HepG2 (cell line): ENCODE measurements around the gene NOXO1. TPM values are rescaled to one million over a fixed set of nuclear protein-coding genes. Genes with fewer than 3 reads are reported as not detected.
A peak's percentile ranks its signal among the peaks of the same experiment; 100 is the strongest.
"Not testable (repeated sequence)": the region's sequence is repeated elsewhere in the genome, so short reads cannot be mapped to it uniquely, and the experiment has no call there.

ENCODE experiments used
- ATAC-seq: fragments of 200-7000 bp; cut with Tn5 transposase; 3 replicates; pipeline ENCODE4 v1.9.1; 2020; ENCODE audit warnings: mild to moderate bottlenecking, moderate library complexity
- BruUV-seq: library from RNA; stranded (reverse); fragments of 400-500 nt; replicated peaks from 2 replicates; lab custom pipeline; 2021; lab: Mats Ljungman, UMichigan
- CTCF ChIA-PET: fragments of 300-600 bp; formaldehyde crosslinking; extraction: SDS; loops from one replicate; lab custom pipeline; 2021; ENCODE audit warnings: low total read pairs, inconsistent platforms, low intra/inter-chr PET ratio; lab: Yijun Ruan, JAX
- POLR2A ChIA-PET: fragments of 350-600 bp; sonication (Branson Sonifier 250); formaldehyde crosslinking; loops from one replicate; lab custom pipeline; 2020; ENCODE audit warnings: antibody characterized with exemption, inconsistent platforms; lab: Yijun Ruan, JAX
- DNase-seq: peaks from one replicate; pipeline ENCODE4 v3.0.0-alpha.2; 2015; ENCODE audit warnings: low spot score
- FAIRE-seq: peaks from 3 replicates; lab custom pipeline; 2011; peaks lifted over from hg19 to GRCh38; lab: Jason Lieb, UNC
- H2AFZ ChIP-seq: one replicate; pipeline ENCODE4 v1.6.1; 2011; ENCODE audit warnings: low read length, inconsistent platforms
- H3K27ac ChIP-seq: fragments of 300-600 bp; 3 replicates; pipeline ENCODE4 v1.8.0; 2011; ENCODE audit warnings: mixed run types, mild to moderate bottlenecking, mixed read lengths, low read length, inconsistent platforms; ENCODE audit not compliant: insufficient read depth; ENCODE audit errors: extremely low read length
- H3K27me3 ChIP-seq, 2 experiments: fragments of 200-600 bp in 1 of 2; 2 replicates in 1 of 2; 3 replicates in 1 of 2; pipeline versions ENCODE4 v1.6.0 to v1.8.0; 2011; ENCODE audit warnings: low read length in 2 of 2, mild to moderate bottlenecking in 2 of 2, moderate library complexity in 2 of 2, inconsistent platforms in 1 of 2; ENCODE audit not compliant: insufficient read depth in 2 of 2, control insufficient read depth in 1 of 2
- H3K36me3 ChIP-seq, 2 experiments: fragments of 200-600 bp in 1 of 2; replicated peaks in 1 of 2; 2 replicates in 1 of 2; 3 replicates in 1 of 2; pipeline versions ENCODE4 v1.5.1 to v1.8.0; 2011; ENCODE audit warnings: low read length in 2 of 2, inconsistent platforms in 1 of 2; ENCODE audit not compliant: insufficient read depth in 2 of 2, control insufficient read depth in 1 of 2
- H3K4me1 ChIP-seq: 2 replicates; pipeline ENCODE4 v1.5.1; 2012; ENCODE audit warnings: low read length, inconsistent platforms; ENCODE audit not compliant: insufficient read depth
- H3K4me2 ChIP-seq: 2 replicates; pipeline ENCODE4 v1.6.0; 2011; ENCODE audit warnings: low read depth, low read length, inconsistent platforms
- H3K4me3 ChIP-seq, 3 experiments: fragments of 200-600 bp in 1 of 3; sonication (generic), shearing (Covaris generic) in 1 of 3; replicated peaks in 1 of 3; 2 replicates each; pipeline ENCODE4 v1.5.1; 2011 to 2016; ENCODE audit warnings: low read length in 3 of 3, inconsistent platforms in 2 of 3, low read depth in 2 of 3, mild to moderate bottlenecking in 2 of 3, control low read depth in 1 of 3, mixed read lengths in 1 of 3; ENCODE audit not compliant: insufficient read depth in 1 of 3
- H3K79me2 ChIP-seq: one replicate; pipeline ENCODE4 v1.6.1; 2011; ENCODE audit warnings: low read length, inconsistent platforms; ENCODE audit not compliant: insufficient read depth
- H3K9ac ChIP-seq: 2 replicates; pipeline ENCODE4 v1.6.0; 2011; ENCODE audit warnings: mild to moderate bottlenecking, low read depth, low read length, inconsistent platforms; ENCODE audit not compliant: insufficient read depth
- H3K9me3 ChIP-seq: 2 replicates; pipeline ENCODE4 v1.5.1; 2012; ENCODE audit warnings: mild to moderate bottlenecking, low read length
- H4K20me1 ChIP-seq: 2 replicates; pipeline ENCODE4 v1.6.0; 2011; ENCODE audit warnings: inconsistent platforms, mild to moderate bottlenecking, low read length, moderate library complexity; ENCODE audit not compliant: insufficient read depth
- CEBPB ChIP-seq: IDR thresholded peaks from 2 replicates; pipeline ENCODE4 v1.6.1; 2011; ENCODE audit warnings: low read depth, low read length, improper control_type of control experiment, borderline replicate concordance
- CEBPG ChIP-seq: IDR thresholded peaks from 2 replicates; pipeline ENCODE4 v1.6.1; 2016
- CREB1 ChIP-seq, 2 experiments: fragments of 450-650 bp in 1 of 2; IDR thresholded peaks; 2 replicates each; pipeline ENCODE4 v1.6.1; 2016 to 2017; ENCODE audit warnings: control low read depth in 1 of 2, mild to moderate bottlenecking in 1 of 2, missing compliant biosample characterization in 1 of 2, missing genetic modification characterization in 1 of 2
- DMAP1 ChIP-seq: IDR thresholded peaks from 2 replicates; pipeline ENCODE4 v1.6.1; 2016
- TEAD3 ChIP-seq: optimal IDR thresholded peaks from 2 replicates; pipeline ENCODE3; 2016; ENCODE audit warnings: borderline replicate concordance
- THAP11 ChIP-seq: IDR thresholded peaks from 2 replicates; pipeline ENCODE4 v1.6.1; 2016; ENCODE audit warnings: missing biosample characterization, missing genetic modification reagents
- ZNF121 ChIP-seq: sonication (generic); formaldehyde crosslinking; IDR thresholded peaks from 2 replicates; pipeline ENCODE4 v1.5.0; 2020; ENCODE audit warnings: mild to moderate bottlenecking, missing genetic modification reagents
- ZNF362 ChIP-seq: sonication (generic); formaldehyde crosslinking; IDR thresholded peaks from 2 replicates; pipeline ENCODE4 v1.4.0; 2020; ENCODE audit warnings: missing genetic modification reagents, mild to moderate bottlenecking, borderline replicate concordance
- ZNF574 ChIP-seq: sonication (generic); formaldehyde crosslinking; IDR thresholded peaks from 2 replicates; pipeline ENCODE4 v1.4.0; 2020; ENCODE audit warnings: missing genetic modification reagents
- WGBS: methylation state at CpG from one replicate; pipeline ENCODE4 v1.1.6; 2017; ENCODE audit warnings: low lambda C conversion rate; 5-methylcytosine and 5-hydroxymethylcytosine counted together
- in situ Hi-C: cut with HindIII; loops from 2 replicates; pipeline ENCODE4 v1.10.0; 2017; ENCODE audit warnings: low pct_unique_long_range_greater_than_20kb; ENCODE audit not compliant: extremely low pct_ligation_motif_present
- intact Hi-C: fragments of 100-400 bp; cut with micrococcal nuclease; formaldehyde crosslinking; loops from one replicate; pipeline ENCODE4 v1.10.0; 2022; ENCODE audit not compliant: unreplicated experiment
- polyA plus RNA-seq, 8 experiments: library from polyadenylated mRNA; depleted of rRNA in 3 of 8; stranded (reverse) in 7 of 8; unstranded in 1 of 8; fragments of >200 nt; fragmentation: Illumina TruSeq in 4 of 8; extraction: Trizol in 4 of 8; gene quantifications; 2 replicates each; pipeline versions ENCODE4 v1.2.1 to v1.2.3, GENCODE V29; 2011 to 2016; ENCODE audit warnings: low read depth in 4 of 8, missing spikeins in 1 of 8, mixed read lengths in 1 of 8; ENCODE audit not compliant: insufficient read depth in 1 of 8
- total RNA-seq, 5 experiments: library from RNA; depleted of rRNA; stranded (reverse); fragments of >200 nt; fragmentation: Illumina TruSeq; extraction: Trizol; gene quantifications; 2 replicates each; pipeline ENCODE4 v1.2.3, GENCODE V29; 2016; ENCODE audit warnings: low read depth in 1 of 5
- TF ChIP-seq, protein P1 (sequence below): sonication (generic); formaldehyde crosslinking; IDR thresholded peaks from 2 replicates; pipeline ENCODE4 v1.8.0; 2022; ENCODE audit warnings: mild to moderate bottlenecking, missing genetic modification reagents; ENCODE audit not compliant: insufficient replicate concordance

NOXO1 gene
- total and polyA plus RNA-seq, 2 of the 13 experiments (the other 11 are each of a cell fraction or from before 2014, with no cell fraction given) = 0.69 to 1.4 TPM

GRCh38 chr16:2011726-2012125 is 30.5 kb upstream of the NOXO1 start:
- H2AFZ ChIP-seq; H3K36me3 ChIP-seq; intact Hi-C loops; H3K4me3 ChIP-seq; BruUV-seq; CTCF ChIA-PET; FAIRE-seq; H3K27me3 ChIP-seq; ATAC-seq; in situ Hi-C loops; H3K9ac ChIP-seq; DNase-seq; H3K9me3 ChIP-seq; TF ChIP-seq CREB1 (IDR thresholded peaks at IDR 0.05): not testable (repeated sequence)
- peaks cover 34% of the 10 kb centered on the region for H3K79me2 ChIP-seq
- TF ChIP-seq THAP11 (CRISPR knock-in tag) = peak; percentile 16; the same call in 1 of the 2 replicates
- peak; percentile 71; the same call in 1 of the 2 replicates for TF ChIP-seq ZNF362
- peak; percentile 72 for TF ChIP-seq TEAD3 (CRISPR knock-in tag)
- TF ChIP-seq CREB1 (CRISPR knock-in tag; IDR thresholded peaks at IDR 0.05) = peak; percentile 35; the same call in 1 of the 2 replicates
- peak; percentile 71 for TF ChIP-seq CEBPG (CRISPR knock-in tag)
- peak; percentile 69 for TF ChIP-seq ZNF121 (CRISPR knock-in tag)
- TF ChIP-seq, protein P1, sequence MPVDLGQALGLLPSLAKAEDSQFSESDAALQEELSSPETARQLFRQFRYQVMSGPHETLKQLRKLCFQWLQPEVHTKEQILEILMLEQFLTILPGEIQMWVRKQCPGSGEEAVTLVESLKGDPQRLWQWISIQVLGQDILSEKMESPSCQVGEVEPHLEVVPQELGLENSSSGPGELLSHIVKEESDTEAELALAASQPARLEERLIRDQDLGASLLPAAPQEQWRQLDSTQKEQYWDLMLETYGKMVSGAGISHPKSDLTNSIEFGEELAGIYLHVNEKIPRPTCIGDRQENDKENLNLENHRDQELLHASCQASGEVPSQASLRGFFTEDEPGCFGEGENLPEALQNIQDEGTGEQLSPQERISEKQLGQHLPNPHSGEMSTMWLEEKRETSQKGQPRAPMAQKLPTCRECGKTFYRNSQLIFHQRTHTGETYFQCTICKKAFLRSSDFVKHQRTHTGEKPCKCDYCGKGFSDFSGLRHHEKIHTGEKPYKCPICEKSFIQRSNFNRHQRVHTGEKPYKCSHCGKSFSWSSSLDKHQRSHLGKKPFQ (CRISPR knock-in tag) = peak; percentile 99
- TF ChIP-seq ZNF574 (CRISPR knock-in tag) = peak; percentile 44; the same call in 1 of the 2 replicates
- TF ChIP-seq CEBPB = peak; percentile 61; the same call in 1 of the 2 replicates
- 0 out of 2 replicates have a peak, but pooled peaks have one; percentile 40 for TF ChIP-seq DMAP1 (CRISPR knock-in tag)
- peaks cover 72% of the 10 kb centered on the region for H3K4me1 ChIP-seq
- H4K20me1 ChIP-seq = peaks cover 13% of the 10 kb centered on the region; the same call in 1 of the 2 replicates
- POLR2A ChIA-PET = interaction anchor here (0.6 to 1.8 kb wide), 10 partner anchors 21 to 144 kb away, joined by 3 to 7 read pairs (median 4); partner anchors contain the start of genes NTHL1, RPS2, TRAF7 and TSC2
- peak overlapping the region; percentile 27; the same call in 1 of the 2 replicates for H3K4me2 ChIP-seq
- H3K27ac ChIP-seq = peak overlapping the region; percentile 24
- WGBS = 37% methylated on average over 9 of the region's 9 CpGs
